Coronary artery (tissue), 2 donors: ENCODE results near the gene PRR15.

Experiments used
- DNase-seq: peaks from one replicate; pipeline ENCODE4 v3.0.0-alpha.2; 2017; ENCODE audit warnings: low spot score
- H3K27ac ChIP-seq, 2 donors: fragments of 200-600 bp; sonication (generic); one replicate each; pipeline ENCODE4 v1.5.1; 2016 to 2019
- H3K4me3 ChIP-seq: fragments of 200-600 bp; sonication (generic); 2 replicates; pipeline ENCODE4 v1.5.1; 2016; ENCODE audit warnings: mild to moderate bottlenecking, moderate library complexity
- CTCF ChIP-seq: fragments of 200-600 bp; sonication (generic); IDR thresholded peaks from one replicate; pipeline ENCODE4 v1.5.1; 2019; ENCODE audit warnings: antibody characterized with exemption

The PRR15 gene

GRCh38 chr7:29539471-29539870 is 24.2 kb upstream of the PRR15 start:
- no peak for DNase-seq
- Histone ChIP-seq H3K27ac (no peak overlapping the region), H3K4me3 (no peak overlapping the region)
- no peak for TF ChIP-seq CTCF

DNA sequence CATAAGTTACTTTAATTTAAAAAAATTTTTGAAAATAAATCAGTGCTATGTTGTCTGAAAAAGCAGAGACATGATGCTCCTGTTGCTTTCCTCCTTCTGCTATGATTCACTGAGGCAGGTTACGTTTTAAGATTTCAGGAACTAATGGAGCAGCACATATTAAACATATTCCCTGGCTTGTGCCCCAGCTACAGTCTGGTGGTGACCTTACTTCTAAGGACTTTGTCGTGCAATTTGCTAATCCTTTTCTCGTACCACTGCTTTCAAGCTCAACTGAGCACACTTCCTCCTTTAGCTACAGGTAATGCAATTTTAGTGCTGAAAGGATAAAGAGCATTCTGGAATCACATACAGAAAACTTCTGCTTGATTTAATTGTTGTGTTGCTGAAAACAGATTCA is 16.2 kb upstream of the PRR15 start:
- no peak for DNase-seq
- Histone ChIP-seq H3K4me3 (no peak overlapping the region), H3K27ac (no peak overlapping the region)
- TF ChIP-seq CTCF: no peak

DNA sequence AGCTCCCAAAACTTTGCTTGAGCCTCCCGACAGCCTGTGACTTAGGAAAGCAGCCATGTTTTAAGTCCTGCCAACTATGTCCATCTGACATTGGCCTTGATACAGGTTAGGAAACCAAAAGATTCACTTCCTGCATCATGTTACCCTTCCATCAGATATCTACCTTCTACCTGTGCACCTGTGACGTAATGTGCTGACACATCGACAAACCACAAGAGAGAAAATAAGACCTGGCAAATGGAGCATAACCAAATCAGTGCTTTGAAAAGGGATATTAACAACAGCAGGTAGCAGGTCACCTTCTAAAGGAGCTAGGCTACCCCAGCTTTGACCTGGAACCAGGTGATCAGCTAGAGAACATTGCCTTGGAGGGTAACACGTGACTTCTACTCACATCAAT is 14.8 kb upstream of the PRR15 start:
- H3K4me3 ChIP-seq: no peak overlapping the region
- no peak for DNase-seq
- no peak for TF ChIP-seq CTCF
- no peak overlapping the region for H3K27ac ChIP-seq

GRCh38 chr7:29552392-29552791 is 11.2 kb upstream of the PRR15 start:
- no peak overlapping the region for H3K4me3 ChIP-seq
- no peak overlapping the region for H3K27ac ChIP-seq
- no peak for DNase-seq
- TF ChIP-seq CTCF: no peak

GRCh38 chr7:29555061-29555460 is 8.6 kb upstream of the PRR15 start:
- H3K27ac ChIP-seq: no peak overlapping the region
- H3K4me3 ChIP-seq: no peak overlapping the region
- TF ChIP-seq CTCF: no peak
- no peak for DNase-seq

GRCh38 chr7:29556405-29557195 is 7.0 kb upstream of the PRR15 start:
- Histone ChIP-seq H3K27ac (no peak overlapping the region), H3K4me3 (no peak overlapping the region)
- no peak for DNase-seq
- TF ChIP-seq CTCF: no peak

DNA sequence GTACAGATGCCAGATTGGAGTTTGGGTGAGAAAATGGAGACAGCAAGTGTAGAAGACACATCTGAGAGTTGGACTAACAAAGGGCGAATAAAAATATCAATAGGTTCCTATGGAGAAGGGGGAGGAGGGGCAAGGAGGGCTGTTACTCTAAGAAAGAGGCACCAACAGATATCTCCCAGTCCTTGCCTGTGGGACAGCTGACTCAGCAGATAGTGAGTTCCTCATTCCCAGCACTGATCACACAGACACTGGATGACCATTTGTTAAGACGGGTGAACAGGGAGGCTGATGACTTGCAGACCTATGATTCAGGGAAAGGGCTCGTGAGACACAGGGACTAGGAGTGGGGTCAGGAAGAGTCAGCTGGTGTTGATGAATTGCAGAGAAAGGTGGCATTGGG is 5.7 kb upstream of the PRR15 start:
- no peak for DNase-seq
- Histone ChIP-seq H3K4me3 (no peak overlapping the region), H3K27ac (no peak overlapping the region)
- no peak for TF ChIP-seq CTCF
